ENCODE measurements around the gene GPBP1L1.

GRCh38 chr1:45704637-45705036 is 18.3 kb upstream of the GPBP1L1 start:
- TF ChIP-seq EZH2 (IDR thresholded peaks at IDR 0.05) (no peak), CTCF (IDR thresholded peaks at IDR 0.05) (no peak)

Measured in neural progenitor cell (in vitro differentiated cells).